HG03025 (cell line): ENCODE data around the gene MAD1L1.
"Not testable (repeated sequence)": the region's sequence is repeated elsewhere in the genome, so short reads cannot be mapped to it uniquely, and the experiment has no call there.

Experiments used
- ATAC-seq: cut with Tn5 transposase; IDR thresholded peaks from one replicate; pipeline ENCODE4 v1.9.1; 2021; ENCODE audit warnings: mild to moderate bottlenecking, moderate library complexity; ENCODE audit not compliant: unreplicated experiment, low FRiP score

Gene MAD1L1

DNA sequence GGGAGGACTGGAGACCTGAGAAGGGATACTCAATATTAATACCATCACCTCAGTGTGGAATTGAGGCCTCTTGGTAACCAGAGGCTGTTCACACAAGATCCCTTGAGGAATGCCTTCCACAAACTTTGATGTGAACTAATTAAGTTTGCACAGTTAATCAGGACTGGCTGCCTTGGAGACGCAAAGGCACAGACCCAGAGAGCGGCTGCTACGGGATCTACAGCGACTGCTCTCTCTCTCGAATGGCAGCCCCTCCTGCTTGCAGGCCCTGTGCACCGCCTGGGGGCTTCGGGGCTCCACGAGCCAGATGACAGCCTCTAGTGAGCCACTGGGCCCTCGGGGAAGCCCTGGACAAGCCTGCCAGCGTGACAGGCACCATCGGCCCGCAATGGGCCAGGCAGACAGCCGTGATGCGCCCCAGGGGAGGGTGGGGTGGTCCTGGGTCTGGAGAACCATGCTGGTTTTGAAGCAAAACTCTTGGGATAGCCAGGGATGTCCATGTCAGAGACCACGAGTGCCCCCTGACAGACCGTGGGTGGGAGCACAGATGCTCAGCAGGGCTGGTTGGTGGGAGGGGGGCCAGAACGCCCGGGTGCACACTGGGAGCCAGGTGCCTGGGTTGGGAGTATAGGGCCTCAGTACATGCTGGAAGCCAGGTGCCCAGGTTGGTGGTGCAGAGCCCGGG lies 367.0 kb downstream of the MAD1L1 start:
- no peak for ATAC-seq

DNA sequence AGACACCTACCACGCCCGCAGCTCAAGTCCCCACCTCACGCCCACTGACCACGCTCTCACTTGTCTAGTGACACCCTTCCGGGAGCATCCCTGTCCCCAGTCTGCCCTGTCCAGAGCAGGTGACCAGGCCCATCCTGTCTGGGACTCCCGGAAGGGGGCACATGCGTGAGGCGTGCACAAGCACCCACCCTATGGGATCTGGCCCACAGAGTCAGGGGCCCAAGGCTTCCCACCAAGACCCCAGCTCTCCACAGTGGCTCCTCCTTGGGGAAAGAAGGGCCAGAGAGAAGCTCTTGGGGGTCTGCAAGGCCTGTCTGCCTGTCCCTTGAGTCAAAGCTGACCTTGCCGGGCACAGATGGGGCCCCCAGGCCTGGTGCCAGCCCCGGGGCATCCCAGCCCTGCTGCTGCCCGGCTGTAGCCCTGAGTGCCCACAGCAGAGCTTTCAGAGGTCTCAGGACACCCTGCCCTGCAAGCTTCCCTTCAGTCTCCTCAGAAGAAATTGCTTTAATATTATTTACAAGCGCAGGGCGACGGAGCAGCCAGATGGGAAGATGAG lies 367.7 kb downstream of the MAD1L1 start:
- no peak for ATAC-seq

DNA sequence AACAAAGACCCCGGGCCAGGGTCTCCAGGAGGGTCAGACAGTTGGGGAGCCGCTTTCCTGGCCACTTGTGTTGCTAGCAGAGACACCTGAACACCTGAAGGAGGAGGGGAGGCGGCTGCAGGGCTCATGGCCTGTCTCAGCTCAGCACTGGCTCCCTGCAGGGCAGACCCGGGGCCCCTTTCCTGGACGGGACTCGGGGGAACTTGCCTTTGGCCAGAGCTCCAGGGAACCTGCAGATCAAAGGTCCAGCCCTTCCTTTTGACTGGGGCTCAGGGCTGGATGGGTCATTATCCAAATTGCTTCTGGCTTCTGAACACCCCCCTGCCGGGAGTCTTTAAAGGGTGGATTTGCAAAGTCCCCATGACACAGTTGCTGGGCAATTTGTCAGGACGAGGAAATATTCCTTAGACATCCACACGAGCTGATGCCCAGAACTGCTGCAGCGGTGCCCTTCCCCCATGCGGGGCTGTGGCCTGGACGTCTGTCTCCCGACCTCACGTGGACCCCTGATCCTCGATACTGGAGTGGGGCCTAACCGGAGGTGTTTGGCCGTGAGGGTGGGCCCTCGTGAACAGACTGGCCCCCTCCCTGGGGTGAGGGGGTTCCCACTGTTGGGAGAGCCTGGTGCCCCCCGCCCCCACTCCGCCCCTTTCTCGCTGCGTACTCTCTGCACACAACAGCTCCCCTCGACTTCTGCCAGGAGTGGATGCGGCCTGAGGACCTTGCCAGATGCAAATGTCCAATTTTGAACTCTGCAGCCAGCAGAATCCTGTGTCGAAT lies 368.4 kb downstream of the MAD1L1 start:
- ATAC-seq: no peak

- ATAC-seq: no peak
Observed at GRCh38 chr7:1863091-1863900, 369.4 kb downstream of the MAD1L1 start.

- ATAC-seq: no peak
Observed at GRCh38 chr7:1862560-1862959, 370.2 kb downstream of the MAD1L1 start.

GRCh38 chr7:1861799-1862458 lies 370.8 kb downstream of the MAD1L1 start:
- no peak for ATAC-seq

- not testable (repeated sequence) for ATAC-seq
Observed at GRCh38 chr7:1860881-1861798, 371.6 kb downstream of the MAD1L1 start.

GRCh38 chr7:1859266-1860035 lies 373.3 kb downstream of the MAD1L1 start:
- ATAC-seq: no peak

DNA sequence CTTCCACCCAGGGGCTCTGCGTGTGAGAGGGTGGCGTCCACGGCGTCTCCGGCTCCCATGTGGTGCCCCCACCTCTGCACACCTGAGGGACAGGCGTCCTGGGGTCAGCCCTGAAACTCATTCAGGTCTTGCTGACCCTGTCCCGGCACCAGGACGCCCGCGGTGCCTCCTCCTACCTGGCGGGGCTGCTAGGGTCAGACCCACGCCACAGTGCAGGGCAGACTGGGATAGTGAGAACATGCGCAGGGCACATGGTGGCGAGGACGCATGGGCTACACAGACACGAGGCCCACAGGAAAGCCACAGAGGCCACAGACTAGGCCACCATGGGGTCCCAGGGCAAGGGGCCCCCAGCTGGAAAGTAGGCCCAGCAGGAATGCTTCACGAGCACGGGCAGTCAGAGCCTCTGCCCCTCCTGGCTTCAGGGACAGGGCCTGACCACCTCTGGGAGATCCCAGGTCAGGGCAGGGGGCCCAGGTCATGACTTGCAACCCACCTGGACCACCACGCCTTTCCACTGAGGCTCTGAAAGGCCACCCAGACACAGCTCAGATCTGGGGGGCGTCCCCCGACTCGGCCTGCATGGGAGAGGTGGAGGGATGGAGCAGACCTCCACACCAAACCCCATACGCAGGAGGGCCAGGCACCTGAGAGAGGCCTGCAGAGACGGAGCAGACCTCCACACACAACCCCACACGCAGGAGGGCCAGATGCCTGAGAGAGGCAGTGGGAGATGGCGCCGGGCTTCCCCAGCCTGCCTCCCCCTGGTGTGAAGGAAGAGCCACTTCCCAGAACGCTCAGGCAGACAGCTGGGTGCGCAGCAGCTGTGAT lies 374.1 kb downstream of the MAD1L1 start:
- ATAC-seq: no peak

GRCh38 chr7:1857487-1858421 lies 375.0 kb downstream of the MAD1L1 start:
- ATAC-seq: no peak

DNA sequence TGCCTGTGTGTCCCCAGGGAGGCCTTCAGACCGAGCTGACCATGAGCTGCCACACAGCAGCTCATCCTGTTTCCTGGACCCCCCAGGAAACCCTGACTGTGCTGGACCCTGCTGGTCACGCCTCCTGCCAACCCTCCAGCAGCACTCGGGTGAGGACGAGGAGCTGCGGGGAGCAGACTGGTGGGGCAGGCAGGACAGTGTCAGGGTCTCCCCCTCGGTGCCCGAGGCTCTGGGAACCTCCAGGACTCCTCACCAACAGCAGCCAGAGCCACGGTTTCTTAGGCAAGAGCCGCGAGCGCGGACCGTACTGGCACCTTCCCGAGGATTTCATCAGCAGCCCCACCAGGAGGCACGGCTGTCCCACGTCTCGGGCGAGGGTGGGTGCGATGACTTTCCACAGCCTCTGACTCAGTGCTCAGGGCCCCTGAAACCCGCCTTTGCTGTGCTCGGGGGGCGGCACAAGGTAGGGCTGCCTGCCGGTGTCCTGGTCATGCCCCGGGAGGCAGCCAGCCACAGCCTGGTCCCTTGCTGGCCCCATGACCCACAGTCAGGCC lies 375.8 kb downstream of the MAD1L1 start:
- no peak for ATAC-seq

DNA sequence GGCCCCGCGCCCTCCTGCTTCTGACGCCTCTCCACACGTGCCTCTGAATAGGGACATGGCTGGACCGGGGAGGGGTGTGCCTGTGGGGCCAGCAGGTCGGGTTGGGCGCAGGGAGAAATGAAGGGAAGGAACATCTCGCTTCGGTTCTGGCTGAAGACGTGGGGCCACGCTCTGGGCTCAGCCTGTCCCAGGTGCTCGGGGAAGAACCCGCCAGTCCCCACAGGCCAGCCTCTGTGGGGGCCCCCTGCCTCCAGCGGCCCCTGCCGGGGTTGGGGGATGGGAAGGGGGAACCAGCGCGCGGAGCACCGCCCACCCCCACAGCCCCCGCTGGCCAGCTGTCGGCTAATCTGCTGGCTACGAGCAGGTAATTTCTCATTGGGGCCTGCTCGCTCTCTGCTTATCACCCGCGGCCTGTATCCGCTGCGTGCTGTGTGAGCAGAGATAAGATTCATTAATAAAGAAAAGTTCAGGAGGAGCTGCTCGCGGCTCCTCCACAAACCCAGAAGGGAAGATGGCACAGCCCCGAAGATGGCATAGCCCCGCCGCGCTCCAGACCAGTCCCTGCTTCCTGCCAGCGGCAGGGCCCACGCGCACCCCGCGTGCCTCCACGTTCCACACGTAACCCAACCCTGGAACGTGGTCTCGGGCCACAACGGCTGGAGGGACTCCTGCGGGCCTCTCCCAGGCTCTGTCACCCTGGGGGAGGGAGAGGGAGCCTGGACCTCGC lies 376.4 kb downstream of the MAD1L1 start:
- no peak for ATAC-seq

GRCh38 chr7:1855725-1856160 lies 377.0 kb downstream of the MAD1L1 start:
- ATAC-seq: no peak

DNA sequence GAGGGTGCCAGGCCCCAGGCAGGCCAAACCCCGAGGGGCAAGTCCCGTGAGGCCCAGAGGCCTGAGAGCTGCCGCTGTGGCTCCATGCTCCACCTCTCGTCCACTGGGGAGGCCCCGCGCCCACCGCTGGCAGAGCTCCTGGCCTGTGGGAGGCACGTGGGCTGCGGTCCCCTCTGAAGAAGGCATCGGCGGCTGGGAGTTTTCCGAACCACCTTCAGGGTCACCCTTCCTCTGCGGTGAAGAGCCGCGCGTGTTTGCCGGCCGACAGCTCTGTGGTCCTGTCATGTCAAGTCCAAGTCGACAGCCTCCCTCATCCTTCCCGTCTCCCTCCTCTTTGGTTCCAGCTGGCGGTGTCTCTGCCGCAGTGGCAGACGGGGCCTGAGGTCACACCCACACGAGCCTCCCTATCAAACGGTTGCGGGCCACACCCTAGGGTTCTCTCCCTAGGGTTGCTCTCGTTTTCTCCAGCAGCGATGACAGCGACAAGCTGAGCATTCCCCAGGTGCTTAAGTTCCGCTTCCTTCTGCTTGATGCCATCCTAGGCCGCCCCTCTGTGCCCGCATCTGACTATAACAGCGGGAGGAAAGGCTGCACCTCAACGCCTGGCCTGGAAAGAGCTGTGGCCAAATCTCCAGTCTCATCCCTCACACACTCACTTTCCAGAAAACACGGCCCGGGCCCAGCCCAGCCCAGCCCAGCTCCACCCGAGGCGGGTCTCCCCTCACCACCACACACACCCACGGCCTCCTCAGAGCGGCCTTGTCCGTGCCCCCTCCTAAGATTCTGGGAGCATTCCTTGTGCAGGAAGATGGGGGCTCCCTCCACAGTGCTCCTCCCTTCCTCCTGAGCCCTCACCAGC lies 377.6 kb downstream of the MAD1L1 start:
- ATAC-seq: no peak
